Measurements from ENCODE around the gene CHMP2A. TPM values are rescaled to one million over a fixed set of nuclear protein-coding genes. Genes with fewer than 3 reads are reported as not detected.
"Not testable (repeated sequence)": the region's sequence is repeated elsewhere in the genome, so short reads cannot be mapped to it uniquely, and the experiment has no call there.

CHMP2A gene
- total and polyA plus RNA-seq, 10 donors: 79.9 to 124 (median 108) TPM

- Histone ChIP-seq H3K4me3 (peak overlapping the region; percentile 82 to 99 (median 92)), H3K4me1 (peaks cover 23 to 57% (median 36%) of the 10 kb centered on the region in 6 donors), H3K27me3 (replicated peaks in 1 of 7) (peaks cover 0 to 4% (median 0%) of the 10 kb centered on the region in 7 donors), H3K27ac (peak overlapping the region in 7 of 8 donors; percentile 88 to 99 (median 96)), H3K9me3 (no peaks in the 10 kb centered on the region), H3K36me3 (peaks cover 14 to 52% (median 39%) of the 10 kb centered on the region in 6 donors)
- 7 to 11% (median 8%) methylated on average over 20 to 21 of the region's 21 CpGs for WGBS, 5 donors
- intact Hi-C loops (cut with DNase I; ENCODE audit: low total_unique reads): no loop called here
- TF ChIP-seq POLR2A (IDR thresholded peaks at IDR 0.05): no peak
- no peak for TF ChIP-seq CTCF (IDR thresholded peaks at IDR 0.05 in 8 of 11, conservative IDR thresholded peaks at IDR 0.05 in 3 of 11)
- no peak for TF ChIP-seq POLR2AphosphoS5 (IDR thresholded peaks at IDR 0.05)
- no peak for DNase-seq
Measured at GRCh38 chr19:58545286-58546018, 9.5 kb downstream of the CHMP2A start.

- Histone ChIP-seq H3K9me3 (no peaks in the 10 kb centered on the region), H3K27me3 (replicated peaks in 1 of 7) (peaks cover 0 to 4% (median 0%) of the 10 kb centered on the region in 7 donors), H3K4me1 (peaks cover 23 to 57% (median 36%) of the 10 kb centered on the region in 6 donors), H3K27ac (peak overlapping the region; percentile 88 to 99 (median 96)), H3K4me3 (peak overlapping the region; percentile 82 to 99 (median 92)), H3K36me3 (peaks cover 11 to 45% (median 32%) of the 10 kb centered on the region in 6 donors)
- WGBS, 5 donors: 0 to 1% (median 0%) methylated on average over 30 to 92 of the region's 92 CpGs
- TF ChIP-seq POLR2AphosphoS5 (IDR thresholded peaks at IDR 0.05): no peak
- TF ChIP-seq CTCF (IDR thresholded peaks at IDR 0.05 in 8 of 11, conservative IDR thresholded peaks at IDR 0.05 in 3 of 11): no peak
- no peak for TF ChIP-seq POLR2A (IDR thresholded peaks at IDR 0.05)
- intact Hi-C loops (cut with DNase I; ENCODE audit: low total_unique reads): no loop called here
- DNase-seq: no peak
Measured at GRCh38 chr19:58544591-58545285, 10.2 kb downstream of the CHMP2A start.

GRCh38 chr19:58543826-58544590 lies 10.9 kb downstream of the CHMP2A start, which contains the start of gene TRIM28:
TRIM28 (plus strand) TSS chr19:58544064; CDS start chr19:58544758, 694 bp downstream.
- no peaks in the 10 kb centered on the region for H3K9me3 ChIP-seq
- peak within 1 kb of the TSS; percentile 82 to 99 (median 92) for H3K4me3 ChIP-seq
- H3K27me3 ChIP-seq (replicated peaks in 1 of 7): peaks cover 0 to 4% (median 0%) of the 10 kb centered on the region in 7 donors
- TF ChIP-seq POLR2A (IDR thresholded peaks at IDR 0.05) (peak; percentile 94 to 97 (median 95)), POLR2AphosphoS5 (IDR thresholded peaks at IDR 0.05) (peak; percentile 99 to 100 (median 100)), CTCF (IDR thresholded peaks at IDR 0.05 in 8 of 11, conservative IDR thresholded peaks at IDR 0.05 in 3 of 11) (peak in 4 of 11 experiments; percentile 6 to 14 (median 12))
- H3K27ac ChIP-seq: peak within 1 kb of the TSS; percentile 88 to 99 (median 96)
- peaks cover 5 to 38% (median 25%) of the 10 kb centered on the region in 6 donors for H3K36me3 ChIP-seq
- 0 to 1% (median 1%) methylated on average over 47 to 73 of the region's 73 CpGs for WGBS, 5 donors
- peaks cover 23 to 51% (median 32%) of the 10 kb centered on the region in 6 donors for H3K4me1 ChIP-seq
- intact Hi-C loops (cut with DNase I; ENCODE audit: low total_unique reads): no loop called here
- DNase-seq: peak; percentile 100

- Histone ChIP-seq H3K4me1 (peaks cover 26 to 50% (median 43%) of the 10 kb centered on the region in 6 donors), H3K36me3 (peaks cover 0 to 26% (median 13%) of the 10 kb centered on the region in 6 donors), H3K27ac (peak overlapping the region; percentile 88 to 99 (median 96)), H3K4me3 (peak overlapping the region in 4 of 8 donors; percentile 91 to 99 (median 93)), H3K27me3 (replicated peaks in 1 of 7) (peaks cover 0 to 15% (median 10%) of the 10 kb centered on the region in 7 donors)
- H3K9me3 ChIP-seq; intact Hi-C loops (cut with DNase I; ENCODE audit: low total_unique reads); DNase-seq: not testable (repeated sequence)
- 82 to 90% (median 86%) methylated on average over 18 of the region's 18 CpGs for WGBS, 5 donors
Measured at GRCh38 chr19:58542641-58543372, 12.1 kb downstream of the CHMP2A start.

GRCh38 chr19:58539169-58539559 lies 15.7 kb downstream of the CHMP2A start:
- H3K27ac ChIP-seq; DNase-seq; H3K9me3 ChIP-seq; H3K4me3 ChIP-seq; intact Hi-C loops (cut with DNase I; ENCODE audit: low total_unique reads); H3K36me3 ChIP-seq: not testable (repeated sequence)
- Histone ChIP-seq H3K4me1 (peaks cover 4 to 25% (median 20%) of the 10 kb centered on the region in 6 donors), H3K27me3 (replicated peaks in 1 of 7) (peaks cover 0 to 32% (median 17%) of the 10 kb centered on the region in 7 donors)
